HepG2 (cell line): Measurements from ENCODE around the gene HSDL1. TPM values are rescaled to one million over a fixed set of nuclear protein-coding genes. Genes with fewer than 3 reads are reported as not detected.
A peak's percentile ranks its signal among the peaks of the same experiment; 100 is the strongest.

Experiments
- ATAC-seq: fragments of 200-7000 bp; cut with Tn5 transposase; 3 replicates; pipeline ENCODE4 v1.9.1; 2020; ENCODE audit warnings: mild to moderate bottlenecking, moderate library complexity
- BruUV-seq: library from RNA; stranded (reverse); fragments of 400-500 nt; replicated peaks from 2 replicates; lab custom pipeline; 2021; lab: Mats Ljungman, UMichigan
- CTCF ChIA-PET: fragments of 300-600 bp; formaldehyde crosslinking; extraction: SDS; loops from one replicate; lab custom pipeline; 2021; ENCODE audit warnings: low total read pairs, inconsistent platforms, low intra/inter-chr PET ratio; lab: Yijun Ruan, JAX
- POLR2A ChIA-PET: fragments of 350-600 bp; sonication (Branson Sonifier 250); formaldehyde crosslinking; loops from one replicate; lab custom pipeline; 2020; ENCODE audit warnings: antibody characterized with exemption, inconsistent platforms; lab: Yijun Ruan, JAX
- DNase-seq: peaks from one replicate; pipeline ENCODE4 v3.0.0-alpha.2; 2015; ENCODE audit warnings: low spot score
- FAIRE-seq: peaks from 3 replicates; lab custom pipeline; 2011; peaks lifted over from hg19 to GRCh38; lab: Jason Lieb, UNC
- H2AFZ ChIP-seq: one replicate; pipeline ENCODE4 v1.6.1; 2011; ENCODE audit warnings: low read length, inconsistent platforms
- H3K27ac ChIP-seq: fragments of 300-600 bp; 3 replicates; pipeline ENCODE4 v1.8.0; 2011; ENCODE audit warnings: mixed run types, mild to moderate bottlenecking, mixed read lengths, low read length, inconsistent platforms; ENCODE audit not compliant: insufficient read depth; ENCODE audit errors: extremely low read length
- H3K27me3 ChIP-seq, 2 experiments: fragments of 200-600 bp in 1 of 2; 2 replicates in 1 of 2; 3 replicates in 1 of 2; pipeline versions ENCODE4 v1.6.0 to v1.8.0; 2011; ENCODE audit warnings: low read length in 2 of 2, mild to moderate bottlenecking in 2 of 2, moderate library complexity in 2 of 2, inconsistent platforms in 1 of 2; ENCODE audit not compliant: insufficient read depth in 2 of 2, control insufficient read depth in 1 of 2
- H3K36me3 ChIP-seq, 2 experiments: fragments of 200-600 bp in 1 of 2; replicated peaks in 1 of 2; 2 replicates in 1 of 2; 3 replicates in 1 of 2; pipeline versions ENCODE4 v1.5.1 to v1.8.0; 2011; ENCODE audit warnings: low read length in 2 of 2, inconsistent platforms in 1 of 2; ENCODE audit not compliant: insufficient read depth in 2 of 2, control insufficient read depth in 1 of 2
- H3K4me1 ChIP-seq: 2 replicates; pipeline ENCODE4 v1.5.1; 2012; ENCODE audit warnings: low read length, inconsistent platforms; ENCODE audit not compliant: insufficient read depth
- H3K4me2 ChIP-seq: 2 replicates; pipeline ENCODE4 v1.6.0; 2011; ENCODE audit warnings: low read depth, low read length, inconsistent platforms
- H3K4me3 ChIP-seq, 3 experiments: fragments of 200-600 bp in 1 of 3; sonication (generic), shearing (Covaris generic) in 1 of 3; replicated peaks in 1 of 3; 2 replicates each; pipeline ENCODE4 v1.5.1; 2011 to 2016; ENCODE audit warnings: low read length in 3 of 3, inconsistent platforms in 2 of 3, low read depth in 2 of 3, mild to moderate bottlenecking in 2 of 3, control low read depth in 1 of 3, mixed read lengths in 1 of 3; ENCODE audit not compliant: insufficient read depth in 1 of 3
- H3K79me2 ChIP-seq: one replicate; pipeline ENCODE4 v1.6.1; 2011; ENCODE audit warnings: low read length, inconsistent platforms; ENCODE audit not compliant: insufficient read depth
- H3K9ac ChIP-seq: 2 replicates; pipeline ENCODE4 v1.6.0; 2011; ENCODE audit warnings: mild to moderate bottlenecking, low read depth, low read length, inconsistent platforms; ENCODE audit not compliant: insufficient read depth
- H3K9me3 ChIP-seq: 2 replicates; pipeline ENCODE4 v1.5.1; 2012; ENCODE audit warnings: mild to moderate bottlenecking, low read length
- H4K20me1 ChIP-seq: 2 replicates; pipeline ENCODE4 v1.6.0; 2011; ENCODE audit warnings: inconsistent platforms, mild to moderate bottlenecking, low read length, moderate library complexity; ENCODE audit not compliant: insufficient read depth
- CREB1 ChIP-seq, 2 experiments: fragments of 450-650 bp in 1 of 2; IDR thresholded peaks; 2 replicates each; pipeline ENCODE4 v1.6.1; 2016 to 2017; ENCODE audit warnings: control low read depth in 1 of 2, mild to moderate bottlenecking in 1 of 2, missing compliant biosample characterization in 1 of 2, missing genetic modification characterization in 1 of 2
- GATAD1 ChIP-seq: IDR thresholded peaks from 2 replicates; pipeline ENCODE4 v1.6.1; 2016; ENCODE audit warnings: missing genetic modification reagents, missing compliant biosample characterization
- NFE2L2 ChIP-seq: fragments of 150-350 bp; IDR thresholded peaks from 2 replicates; pipeline ENCODE4 v1.6.1; 2014; ENCODE audit warnings: low read length
- TMF1 ChIP-seq: sonication (generic); formaldehyde crosslinking; IDR thresholded peaks from 2 replicates; pipeline ENCODE4 v1.8.1; 2022; ENCODE audit warnings: low read depth, missing genetic modification reagents
- ZC3H4 ChIP-seq: sonication (generic); formaldehyde crosslinking; IDR thresholded peaks from 2 replicates; pipeline ENCODE4 v1.4.0; 2020; ENCODE audit warnings: missing genetic modification reagents, borderline replicate concordance
- ZFYVE20 ChIP-seq: sonication (generic); formaldehyde crosslinking; IDR thresholded peaks from 2 replicates; pipeline ENCODE4 v1.8.0; 2023; ENCODE audit warnings: low read depth, mild to moderate bottlenecking, moderate library complexity, missing genetic modification reagents, borderline replicate concordance
- WGBS: methylation state at CpG from one replicate; pipeline ENCODE4 v1.1.6; 2017; ENCODE audit warnings: low lambda C conversion rate; 5-methylcytosine and 5-hydroxymethylcytosine counted together
- in situ Hi-C: cut with HindIII; loops from 2 replicates; pipeline ENCODE4 v1.10.0; 2017; ENCODE audit warnings: low pct_unique_long_range_greater_than_20kb; ENCODE audit not compliant: extremely low pct_ligation_motif_present
- intact Hi-C: fragments of 100-400 bp; cut with micrococcal nuclease; formaldehyde crosslinking; loops from one replicate; pipeline ENCODE4 v1.10.0; 2022; ENCODE audit not compliant: unreplicated experiment
- polyA plus RNA-seq, 8 experiments: library from polyadenylated mRNA; depleted of rRNA in 3 of 8; stranded (reverse) in 7 of 8; unstranded in 1 of 8; fragments of >200 nt; fragmentation: Illumina TruSeq in 4 of 8; extraction: Trizol in 4 of 8; gene quantifications; 2 replicates each; pipeline versions ENCODE4 v1.2.1 to v1.2.3, GENCODE V29; 2011 to 2016; ENCODE audit warnings: low read depth in 4 of 8, missing spikeins in 1 of 8, mixed read lengths in 1 of 8; ENCODE audit not compliant: insufficient read depth in 1 of 8
- total RNA-seq, 5 experiments: library from RNA; depleted of rRNA; stranded (reverse); fragments of >200 nt; fragmentation: Illumina TruSeq; extraction: Trizol; gene quantifications; 2 replicates each; pipeline ENCODE4 v1.2.3, GENCODE V29; 2016; ENCODE audit warnings: low read depth in 1 of 5
- TF ChIP-seq, protein P1 (sequence below): sonication (generic); formaldehyde crosslinking; IDR thresholded peaks from 2 replicates; pipeline ENCODE4 v1.4.0; 2020; ENCODE audit warnings: mild to moderate bottlenecking, missing genetic modification reagents, borderline replicate concordance
- TF ChIP-seq, protein P2 (sequence below): sonication (generic); formaldehyde crosslinking; IDR thresholded peaks from 2 replicates; pipeline ENCODE4 v1.5.1; 2020; ENCODE audit warnings: missing genetic modification reagents, mild to moderate bottlenecking, borderline replicate concordance
- TF ChIP-seq, protein P3 (sequence below): sonication (generic); formaldehyde crosslinking; IDR thresholded peaks from 2 replicates; pipeline ENCODE4 v1.5.0; 2020; ENCODE audit warnings: missing genetic modification reagents, mild to moderate bottlenecking, borderline replicate concordance

The HSDL1 gene
- total and polyA plus RNA-seq, 2 of the 13 experiments (the other 11 are each of a cell fraction or from before 2014, with no cell fraction given), result 49.2 to 49.7 TPM

DNA sequence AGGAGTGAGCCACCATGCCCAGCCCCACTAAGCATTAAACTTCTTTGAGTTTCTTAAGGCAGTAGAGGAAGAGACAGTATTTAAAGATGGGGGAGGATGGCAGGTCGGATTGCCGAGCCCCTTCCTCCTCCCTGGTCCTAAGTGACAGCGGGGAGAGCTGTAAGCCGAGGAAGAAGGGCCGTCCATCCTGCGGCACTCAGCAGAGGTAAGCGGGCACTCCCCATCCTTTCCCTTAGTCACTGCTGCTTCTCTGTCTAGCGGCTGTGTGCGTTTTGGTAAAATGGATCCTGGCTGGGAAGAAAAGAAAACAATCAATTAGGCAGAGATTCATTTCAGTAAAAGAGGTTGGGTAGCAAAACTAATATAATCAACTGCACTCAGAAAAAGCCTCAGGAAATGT, 14.0 kb upstream of the HSDL1 start (continued):
- TF ChIP-seq, protein P1, sequence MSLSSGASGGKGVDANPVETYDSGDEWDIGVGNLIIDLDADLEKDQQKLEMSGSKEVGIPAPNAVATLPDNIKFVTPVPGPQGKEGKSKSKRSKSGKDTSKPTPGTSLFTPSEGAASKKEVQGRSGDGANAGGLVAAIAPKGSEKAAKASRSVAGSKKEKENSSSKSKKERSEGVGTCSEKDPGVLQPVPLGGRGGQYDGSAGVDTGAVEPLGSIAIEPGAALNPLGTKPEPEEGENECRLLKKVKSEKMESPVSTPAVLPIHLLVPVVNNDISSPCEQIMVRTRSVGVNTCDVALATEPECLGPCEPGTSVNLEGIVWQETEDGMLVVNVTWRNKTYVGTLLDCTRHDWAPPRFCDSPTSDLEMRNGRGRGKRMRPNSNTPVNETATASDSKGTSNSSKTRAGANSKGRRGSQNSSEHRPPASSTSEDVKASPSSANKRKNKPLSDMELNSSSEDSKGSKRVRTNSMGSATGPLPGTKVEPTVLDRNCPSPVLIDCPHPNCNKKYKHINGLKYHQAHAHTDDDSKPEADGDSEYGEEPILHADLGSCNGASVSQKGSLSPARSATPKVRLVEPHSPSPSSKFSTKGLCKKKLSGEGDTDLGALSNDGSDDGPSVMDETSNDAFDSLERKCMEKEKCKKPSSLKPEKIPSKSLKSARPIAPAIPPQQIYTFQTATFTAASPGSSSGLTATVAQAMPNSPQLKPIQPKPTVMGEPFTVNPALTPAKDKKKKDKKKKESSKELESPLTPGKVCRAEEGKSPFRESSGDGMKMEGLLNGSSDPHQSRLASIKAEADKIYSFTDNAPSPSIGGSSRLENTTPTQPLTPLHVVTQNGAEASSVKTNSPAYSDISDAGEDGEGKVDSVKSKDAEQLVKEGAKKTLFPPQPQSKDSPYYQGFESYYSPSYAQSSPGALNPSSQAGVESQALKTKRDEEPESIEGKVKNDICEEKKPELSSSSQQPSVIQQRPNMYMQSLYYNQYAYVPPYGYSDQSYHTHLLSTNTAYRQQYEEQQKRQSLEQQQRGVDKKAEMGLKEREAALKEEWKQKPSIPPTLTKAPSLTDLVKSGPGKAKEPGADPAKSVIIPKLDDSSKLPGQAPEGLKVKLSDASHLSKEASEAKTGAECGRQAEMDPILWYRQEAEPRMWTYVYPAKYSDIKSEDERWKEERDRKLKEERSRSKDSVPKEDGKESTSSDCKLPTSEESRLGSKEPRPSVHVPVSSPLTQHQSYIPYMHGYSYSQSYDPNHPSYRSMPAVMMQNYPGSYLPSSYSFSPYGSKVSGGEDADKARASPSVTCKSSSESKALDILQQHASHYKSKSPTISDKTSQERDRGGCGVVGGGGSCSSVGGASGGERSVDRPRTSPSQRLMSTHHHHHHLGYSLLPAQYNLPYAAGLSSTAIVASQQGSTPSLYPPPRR (CRISPR knock-in tag), result no peak
- no peak for TF ChIP-seq ZFYVE20 (CRISPR knock-in tag)
- TF ChIP-seq, protein P2, sequence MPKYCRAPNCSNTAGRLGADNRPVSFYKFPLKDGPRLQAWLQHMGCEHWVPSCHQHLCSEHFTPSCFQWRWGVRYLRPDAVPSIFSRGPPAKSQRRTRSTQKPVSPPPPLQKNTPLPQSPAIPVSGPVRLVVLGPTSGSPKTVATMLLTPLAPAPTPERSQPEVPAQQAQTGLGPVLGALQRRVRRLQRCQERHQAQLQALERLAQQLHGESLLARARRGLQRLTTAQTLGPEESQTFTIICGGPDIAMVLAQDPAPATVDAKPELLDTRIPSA (CRISPR knock-in tag), result no peak
- TF ChIP-seq TMF1 (CRISPR knock-in tag), result no peak
- no peak for TF ChIP-seq NFE2L2
- no peak for TF ChIP-seq GATAD1 (CRISPR knock-in tag)

DNA sequence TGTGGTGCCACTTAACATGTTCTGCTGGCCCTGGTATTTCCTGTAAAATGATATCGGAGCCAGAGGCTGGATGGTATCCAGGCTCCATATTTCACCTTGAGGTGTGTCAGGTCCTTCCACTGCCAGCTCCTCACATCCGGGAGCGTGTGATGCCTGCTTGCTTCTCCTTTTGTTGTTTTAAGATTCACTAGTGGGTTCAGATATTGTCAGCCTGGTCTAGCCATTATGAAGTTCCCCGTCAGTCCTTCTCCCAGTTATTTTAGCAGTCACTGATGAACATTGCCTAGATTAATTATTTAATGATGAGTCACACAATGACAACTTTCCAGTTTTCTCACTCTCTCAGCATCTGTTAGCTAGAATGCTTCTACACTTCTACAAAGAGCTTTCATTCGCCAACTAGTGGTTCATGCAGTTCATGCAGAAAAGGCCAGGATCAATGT, 11.4 kb upstream of the HSDL1 start:
- peaks cover 6% of the 10 kb centered on the region; the same call in 1 of the 2 replicates for H3K4me1 ChIP-seq
- TF ChIP-seq NFE2L2 (peak; percentile 37; the same call in 1 of the 2 replicates), CREB1 (IDR thresholded peaks at IDR 0.05) (peak; percentile 24; the same call in 1 of the 2 replicates), CREB1 (CRISPR knock-in tag; IDR thresholded peaks at IDR 0.05) (no peak), ZC3H4 (CRISPR knock-in tag) (no peak)
- TF ChIP-seq, protein P3, sequence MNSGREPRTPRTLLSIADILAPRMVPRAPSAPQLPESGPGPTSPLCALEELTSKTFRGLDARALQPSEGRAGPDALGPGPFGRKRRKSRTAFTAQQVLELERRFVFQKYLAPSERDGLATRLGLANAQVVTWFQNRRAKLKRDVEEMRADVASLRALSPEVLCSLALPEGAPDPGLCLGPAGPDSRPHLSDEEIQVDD, result no peak
- H3K4me2 ChIP-seq, result no peak overlapping the region
- no peaks in the 10 kb centered on the region; the same call in 1 of the 2 replicates for H4K20me1 ChIP-seq
- no peaks in the 10 kb centered on the region for H3K79me2 ChIP-seq
- FAIRE-seq (peak; percentile 46), ATAC-seq (peak; percentile 55; the same call in 2 of the 3 replicates), DNase-seq (no peak)
- no peak overlapping the region for H3K27ac ChIP-seq
- ChIA-PET POLR2A (interaction anchor here (1.0 kb wide), 2 partner anchors 17 to 19 kb away, joined by 3 to 4 read pairs; no protein-coding TSS in a partner anchor), CTCF (no interaction called here)
- H3K9me3 ChIP-seq, result no peaks in the 10 kb centered on the region
- 49% methylated on average over 5 of the region's 5 CpGs for WGBS
- H2AFZ ChIP-seq, result no peak overlapping the region
- in situ Hi-C loops (no loop called here), intact Hi-C loops (no loop called here)
- peaks cover 2 to 54% of the 10 kb centered on the region in 2 experiments for H3K27me3 ChIP-seq
- BruUV-seq, result no TSS peak
- no peak overlapping the region for H3K9ac ChIP-seq
- no peak overlapping the region for H3K4me3 ChIP-seq
- H3K36me3 ChIP-seq, result no peaks in the 10 kb centered on the region
